ENCODE results near the gene SYT7.

Gene SYT7

GRCh38 chr11:61581931-61582330, 1.1 kb upstream of the SYT7 start:
- no peak for DNase-seq

GRCh38 chr11:61580271-61580888, 496 bp downstream of the SYT7 start:
- DNase-seq = peak in 1 of 5 donors; percentile 10

DNA sequence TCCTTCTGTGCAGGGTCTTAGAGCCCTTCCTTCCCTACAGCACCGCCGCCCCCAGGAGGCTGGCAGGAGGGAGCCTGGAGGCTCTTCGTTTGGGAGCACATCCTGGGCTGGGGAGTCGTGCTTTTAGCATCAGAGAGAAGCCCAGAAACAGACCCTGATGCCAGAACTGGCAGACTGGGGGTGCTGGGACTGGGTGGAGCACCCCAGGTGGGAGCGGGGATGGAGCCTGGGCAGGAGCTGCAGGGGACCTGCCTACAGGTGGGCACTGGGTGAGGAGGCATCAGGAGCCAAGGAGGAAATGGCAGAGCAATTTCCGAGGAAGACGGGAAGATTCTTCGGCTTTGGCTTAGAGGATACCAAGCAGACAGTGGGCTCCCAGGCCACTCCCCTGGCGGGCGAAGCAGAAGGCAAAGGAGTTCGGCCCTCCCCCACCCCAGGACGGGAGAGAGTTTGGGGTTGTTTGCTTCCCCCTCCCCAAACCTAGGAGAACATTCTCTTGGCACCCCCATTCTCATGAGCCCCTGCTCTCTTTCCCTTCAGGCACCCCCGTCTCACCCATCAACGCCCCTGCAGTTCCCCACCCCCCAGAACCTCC, 1.1 kb downstream of the SYT7 start:
- no peak for DNase-seq

DNA sequence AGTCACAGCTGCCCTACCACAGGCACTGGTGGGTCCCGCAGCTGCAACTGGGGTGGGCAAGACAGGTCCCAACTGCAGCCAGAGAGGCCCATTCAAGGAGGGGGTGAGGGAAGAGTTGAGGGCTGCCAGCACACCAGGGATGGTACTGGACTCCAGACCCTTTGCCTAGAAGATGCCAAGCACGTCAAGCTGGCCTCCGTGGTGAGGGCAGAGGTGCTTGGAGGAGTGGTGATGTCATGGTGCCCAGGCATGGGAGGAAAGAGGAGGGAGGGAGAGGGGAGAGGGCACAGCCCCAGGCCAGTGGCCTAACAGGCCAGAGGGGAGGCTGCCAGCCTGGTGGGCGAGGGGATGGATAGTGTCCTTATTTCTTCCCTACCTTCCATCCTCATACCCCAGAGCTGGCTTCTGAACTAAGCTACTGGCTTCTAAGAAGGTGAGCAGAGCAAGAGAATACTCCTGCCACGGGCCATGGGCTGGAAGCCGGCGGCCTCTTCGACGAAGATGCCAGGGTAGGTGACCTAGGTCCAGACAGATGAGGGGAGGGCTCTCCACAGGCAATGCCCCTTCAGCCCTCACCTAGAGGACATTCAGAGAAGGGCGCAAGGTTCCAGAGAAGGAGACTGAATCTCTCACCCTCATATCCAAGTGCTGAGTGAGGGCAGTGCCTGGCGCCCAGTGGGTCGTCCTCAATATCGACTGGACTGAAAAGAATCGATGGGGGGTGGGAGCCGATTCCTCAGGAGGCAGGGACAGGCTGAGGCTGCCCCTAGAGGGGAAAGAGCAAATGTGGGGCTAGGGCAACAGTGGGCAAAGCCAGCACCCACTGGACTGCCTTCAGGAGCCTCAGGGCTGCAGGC, 1.8 kb downstream of the SYT7 start:
- DNase-seq = no peak

DNA sequence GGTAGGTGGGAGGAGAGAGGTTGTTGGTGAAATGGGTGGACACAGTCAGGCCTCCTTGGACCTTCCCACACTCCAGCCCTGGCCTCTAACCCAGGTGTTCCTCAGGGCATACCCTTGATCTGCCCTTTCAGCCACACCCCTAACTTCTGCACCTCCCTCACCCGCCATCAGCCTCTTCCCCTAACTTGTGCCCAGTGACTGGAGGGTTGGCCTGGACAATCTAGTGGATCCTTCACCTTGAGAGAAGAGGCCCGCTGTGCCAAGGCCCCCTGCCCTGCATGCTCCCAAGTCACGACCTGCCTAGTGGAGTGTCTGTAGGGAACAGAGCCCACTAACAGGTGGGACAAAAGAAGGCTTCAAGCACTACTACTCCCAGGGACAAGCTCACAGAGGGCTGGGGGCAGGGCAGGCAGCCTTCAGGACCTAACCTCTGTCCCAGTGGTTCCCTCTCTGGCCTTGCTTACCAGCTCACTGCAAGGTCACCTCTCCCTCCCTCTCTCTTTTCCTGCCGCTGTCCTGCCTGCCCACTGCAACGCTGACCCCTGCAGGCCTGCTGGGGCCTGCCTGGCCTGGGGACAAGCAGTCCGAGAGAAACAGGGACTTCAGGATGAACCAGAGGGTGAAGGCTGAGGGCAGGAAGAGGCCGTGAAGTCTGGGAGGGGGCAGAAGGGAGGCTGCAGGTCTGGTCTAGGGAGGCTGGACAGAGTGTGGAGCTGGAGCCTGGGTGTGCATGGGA, 3.3 kb downstream of the SYT7 start:
- DNase-seq = no peak

DNA sequence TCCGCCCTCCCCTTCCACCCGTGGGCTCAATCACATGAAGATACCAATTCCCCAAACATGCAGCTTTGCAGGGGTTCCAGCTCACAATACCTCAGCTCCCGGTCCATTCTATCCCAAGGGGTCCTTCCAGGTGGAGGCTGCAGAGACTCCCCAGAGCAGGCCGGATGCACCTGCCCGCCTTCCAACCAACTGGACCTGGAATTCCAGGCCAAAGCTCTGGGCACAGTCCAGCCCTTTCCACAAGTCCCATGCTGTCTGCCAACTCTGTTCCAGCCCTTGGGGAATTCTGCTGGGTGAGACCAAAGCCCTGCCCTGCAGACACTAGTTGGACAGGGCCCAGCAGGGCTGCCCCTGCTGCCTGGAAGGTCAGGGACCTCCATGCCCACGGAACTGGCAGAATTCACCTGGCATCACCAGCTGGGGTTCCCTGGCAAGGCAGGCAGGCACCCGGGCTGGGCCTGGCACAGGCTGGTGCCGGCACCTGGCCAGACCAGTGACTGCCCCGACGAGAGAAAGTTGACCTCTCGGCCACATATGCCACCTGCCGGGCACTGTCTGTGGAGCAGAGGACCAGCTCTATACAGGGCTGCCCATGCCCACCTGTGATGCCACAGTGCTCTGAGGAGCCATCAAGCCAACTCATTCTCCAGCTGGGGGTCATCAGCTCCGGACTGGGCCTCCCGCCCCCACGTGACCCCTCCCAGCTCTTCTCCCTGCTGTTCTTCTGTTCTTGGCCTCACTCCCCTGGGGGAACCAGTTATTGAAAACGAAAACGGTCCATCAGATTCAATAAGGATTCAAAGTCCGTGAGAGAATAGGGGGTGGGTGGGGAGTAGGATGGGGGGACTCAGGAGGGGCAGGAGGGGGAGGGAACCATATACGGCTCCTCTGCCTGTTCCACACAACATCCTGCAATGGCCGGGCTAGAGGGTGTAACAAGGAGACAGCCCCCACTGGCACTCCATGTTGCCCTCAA, 4.7 kb downstream of the SYT7 start:
- DNase-seq = no peak

DNA sequence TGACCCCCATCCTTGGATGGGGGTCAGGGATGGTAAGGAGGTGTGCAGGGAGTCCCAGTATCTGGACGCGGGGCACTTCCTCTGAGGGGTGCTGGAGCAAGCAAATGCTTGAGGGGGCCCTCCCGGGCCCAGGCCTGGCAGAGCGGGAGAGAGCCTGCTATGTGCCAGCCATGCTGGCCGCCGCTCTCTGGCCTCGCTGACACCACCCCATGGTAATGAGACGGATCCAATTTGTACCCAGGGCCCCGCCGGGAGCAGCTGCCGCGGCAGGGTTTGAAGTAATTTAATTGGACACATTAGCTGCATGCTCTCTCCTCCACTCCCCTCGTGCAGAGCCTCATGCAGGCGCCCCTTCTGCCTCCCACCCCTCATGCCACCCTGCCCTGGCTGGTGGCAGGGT, 6.3 kb downstream of the SYT7 start:
- no peak for DNase-seq

DNA sequence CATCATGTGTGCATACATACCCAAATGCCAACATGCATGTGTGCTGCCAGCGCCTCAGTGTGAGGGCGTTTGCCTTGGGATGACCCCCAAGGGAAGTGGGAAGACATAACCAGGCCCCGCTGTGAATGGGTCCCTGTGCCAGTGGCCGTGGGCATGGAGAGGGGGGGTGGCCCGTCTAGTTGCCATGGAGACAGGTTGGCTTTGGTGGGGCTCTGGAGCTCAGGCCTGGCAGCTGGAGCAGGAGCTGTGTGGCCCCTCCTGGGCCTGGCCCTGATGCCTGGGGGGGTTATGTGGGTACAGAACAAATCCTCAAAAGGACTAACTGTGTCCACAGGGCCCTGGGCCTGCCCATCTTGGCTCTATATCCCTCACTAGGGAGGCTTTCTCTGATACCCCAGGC, 8.0 kb downstream of the SYT7 start:
- DNase-seq = no peak

GRCh38 chr11:61571869-61572268, 9.0 kb downstream of the SYT7 start:
- no peak for DNase-seq

- DNase-seq = no peak
Observed at GRCh38 chr11:61571337-61571736, 9.5 kb downstream of the SYT7 start.

DNA sequence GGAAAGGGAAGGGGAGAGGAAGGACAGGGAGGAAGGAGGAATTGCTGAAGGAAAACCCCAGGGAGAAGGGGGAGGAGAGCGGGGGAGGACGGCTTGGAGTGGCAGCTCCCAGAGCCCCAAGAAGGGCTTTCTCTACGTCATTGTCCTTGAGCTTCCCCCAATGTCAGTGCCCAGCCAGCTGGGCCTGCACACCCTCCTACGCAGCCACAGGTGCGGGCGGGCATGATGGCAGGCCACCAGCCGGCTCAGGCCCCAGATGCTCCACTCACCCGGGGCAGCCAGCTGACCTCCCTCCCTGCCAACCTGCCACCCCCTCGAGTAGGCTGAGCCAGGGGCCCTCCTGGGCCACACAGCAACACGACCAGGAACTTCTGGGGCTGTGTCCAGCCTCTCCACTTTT, 11.2 kb downstream of the SYT7 start:
- DNase-seq = no peak

DNA sequence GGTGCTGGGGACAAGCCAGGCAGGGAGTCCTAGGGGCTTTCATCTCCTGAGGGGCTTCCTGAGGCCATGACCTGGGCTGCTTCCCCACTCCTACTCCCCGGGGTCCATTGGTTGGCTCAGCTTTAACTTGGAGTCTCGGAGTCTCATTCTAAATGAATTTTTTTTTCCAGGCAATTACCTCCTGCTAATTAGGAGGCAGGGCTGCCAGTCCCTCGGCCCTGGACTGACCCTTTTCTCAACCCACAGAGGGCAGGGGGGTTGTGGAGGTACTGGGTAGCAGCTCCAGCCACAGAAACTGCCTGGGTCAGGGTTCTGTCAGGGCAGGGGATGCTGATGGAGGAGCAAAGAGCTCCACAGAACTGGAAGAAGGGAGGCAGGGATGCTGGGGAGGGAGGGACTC, 11.9 kb downstream of the SYT7 start:
- no peak for DNase-seq

- DNase-seq = peak; percentile 41 to 77 (median 62)
Observed at GRCh38 chr11:61567286-61568061, 13.4 kb downstream of the SYT7 start.

DNA sequence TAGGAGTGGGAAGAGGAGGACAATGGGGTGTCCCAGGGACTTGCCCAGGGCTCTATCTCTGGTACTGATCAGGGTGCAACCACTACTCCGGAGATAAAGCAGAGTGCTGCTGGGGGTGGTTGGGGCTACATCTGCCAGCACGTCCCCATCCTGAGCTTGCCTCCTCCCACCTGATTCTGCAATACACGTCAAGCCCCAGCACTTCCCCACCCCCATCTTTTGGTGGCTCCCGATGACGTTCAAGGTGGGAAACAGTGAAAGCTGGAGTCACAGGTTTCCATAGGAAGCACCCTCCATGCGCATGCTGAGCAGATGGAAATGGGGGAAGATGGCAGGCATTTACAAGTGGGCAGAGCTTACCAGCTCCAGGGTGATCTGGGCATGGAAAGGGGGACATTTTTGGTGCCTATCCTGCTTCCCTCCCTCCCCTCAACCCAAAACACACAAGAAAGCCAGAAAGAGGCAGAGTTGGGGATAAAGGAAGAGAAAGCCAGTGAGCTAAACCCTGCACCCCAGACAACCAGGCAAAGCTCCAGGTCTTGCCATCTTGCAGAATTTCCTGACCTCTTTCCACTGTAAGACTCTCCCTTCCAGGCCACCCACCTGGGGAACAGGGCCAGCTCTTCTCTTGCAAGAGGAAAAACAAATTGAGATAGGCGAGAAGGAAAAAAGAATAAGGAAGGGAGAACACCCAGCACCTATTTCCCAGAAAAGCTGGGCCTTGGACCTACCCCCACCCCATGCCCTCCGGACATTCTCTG, 15.8 kb downstream of the SYT7 start:
- no peak for DNase-seq

DNA sequence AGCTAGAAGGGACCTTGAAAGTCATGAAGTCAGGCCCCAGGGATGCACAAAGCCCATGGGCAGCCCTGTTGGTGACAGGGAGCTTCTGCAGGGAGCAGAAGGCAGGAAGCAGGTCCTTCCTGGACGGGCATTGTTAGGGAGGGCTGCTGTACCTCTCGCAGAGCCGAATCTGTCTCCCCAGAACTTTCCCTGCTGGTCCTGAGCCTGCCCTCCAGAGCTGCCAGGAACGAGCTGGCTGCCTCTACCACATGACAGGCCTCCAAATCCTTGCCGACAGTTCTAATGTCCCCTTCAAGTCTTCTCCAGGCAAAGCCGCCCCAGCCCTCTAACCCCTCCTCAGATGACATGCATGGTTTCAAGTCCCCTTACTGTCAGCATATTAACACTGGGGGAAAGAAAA, 20.1 kb downstream of the SYT7 start:
- no peak for DNase-seq

- DNase-seq = no peak
Observed at GRCh38 chr11:61556621-61557020, 24.3 kb downstream of the SYT7 start.

DNA sequence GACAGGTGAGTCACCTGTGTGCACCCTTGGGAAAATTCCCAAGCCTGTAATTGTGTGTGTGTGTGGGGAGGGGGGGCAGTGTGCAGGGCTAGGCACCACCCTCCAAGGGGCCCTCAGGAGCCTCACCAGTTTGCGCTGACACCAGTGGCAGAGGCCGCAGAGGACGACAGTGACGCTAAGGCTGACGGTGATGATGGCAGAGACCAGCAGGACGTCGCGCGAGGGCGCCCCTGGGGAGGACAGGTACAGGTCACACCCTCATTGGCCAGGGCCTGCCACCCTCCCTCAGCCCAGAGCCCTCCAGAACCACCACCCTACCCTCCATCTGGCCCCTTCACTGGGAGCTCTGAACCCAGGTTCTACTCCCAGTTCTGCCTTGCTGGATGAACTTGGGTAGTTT, 24.9 kb downstream of the SYT7 start:
- no peak for DNase-seq

- no peak for DNase-seq
Observed at GRCh38 chr11:61555051-61555969, 25.6 kb downstream of the SYT7 start.

Measured in T-helper 1 cell (primary cell).